Thyroid gland (tissue), 4 donors: ENCODE measurements around the gene CCNC.

Experiments
- CTCF ChIP-seq, 6 experiments: fragments of 200-600 bp in 3 of 6; fragments of 450-650 bp in 3 of 6; sonication (generic) in 3 of 6; IDR thresholded peaks; one replicate each; pipeline ENCODE4 v1.5.1; 2016 to 2019; ENCODE audit warnings: antibody characterized with exemption in 6 of 6, mild to moderate bottlenecking in 2 of 6, inconsistent platforms in 1 of 6, moderate library complexity in 1 of 6
- POLR2A ChIP-seq, 2 donors: fragments of 450-650 bp; IDR thresholded peaks; one replicate each; pipeline ENCODE4 v1.6.1; 2017; ENCODE audit warnings: antibody characterized with exemption in 2 of 2, mild to moderate bottlenecking in 2 of 2, moderate library complexity in 1 of 2

GRCh38 chr6:99611148-99611547, 42.7 kb upstream of the CCNC start:
- TF ChIP-seq CTCF (IDR thresholded peaks at IDR 0.05) (no peak), POLR2A (IDR thresholded peaks at IDR 0.05) (no peak)
